CD14-positive monocyte (primary cell): Measurements from ENCODE around the gene MCF2L. TPM values are rescaled to one million over a fixed set of nuclear protein-coding genes. Genes with fewer than 3 reads are reported as not detected.

Experiments used
- DNase-seq, 3 donors: peaks; one replicate each; pipeline ENCODE4 v3.0.0-alpha.2; 2011 to 2022
- H2AFZ ChIP-seq: 2 replicates; pipeline ENCODE4 v1.6.0; 2012; ENCODE audit warnings: mild to moderate bottlenecking, low read depth, low read length, inconsistent platforms; ENCODE audit not compliant: insufficient read depth, poor library complexity, severe bottlenecking
- H3K27ac ChIP-seq, 2 donors: 1 replicate in 1 of 2; 2 replicates in 1 of 2; pipeline ENCODE4 v1.5.1; 2012 to 2013; ENCODE audit warnings: low read length in 2 of 2, control low read depth in 1 of 2, inconsistent platforms in 1 of 2, low read depth in 1 of 2, mild to moderate bottlenecking in 1 of 2
- H3K27me3 ChIP-seq, 2 donors: one replicate each; pipeline versions ENCODE4 v1.6.0 to v1.6.1; 2011 to 2013; ENCODE audit warnings: low read length in 2 of 2; ENCODE audit not compliant: control insufficient read depth in 2 of 2, insufficient read depth in 2 of 2
- H3K36me3 ChIP-seq, 2 donors: replicated peaks in 1 of 2; 1 replicate in 1 of 2; 2 replicates in 1 of 2; pipeline versions ENCODE4 v1.5.1 to v1.6.1; 2012 to 2013; ENCODE audit warnings: low read length in 2 of 2, control low read depth in 1 of 2, inconsistent platforms in 1 of 2, mild to moderate bottlenecking in 1 of 2; ENCODE audit not compliant: insufficient read depth in 2 of 2, control insufficient read depth in 1 of 2
- H3K4me1 ChIP-seq, 2 donors: 1 replicate in 1 of 2; 2 replicates in 1 of 2; pipeline versions ENCODE4 v1.5.1 to v1.6.1; 2012 to 2013; ENCODE audit warnings: low read length in 2 of 2, control low read depth in 1 of 2, inconsistent platforms in 1 of 2, mild to moderate bottlenecking in 1 of 2, moderate library complexity in 1 of 2; ENCODE audit not compliant: insufficient read depth in 2 of 2, control insufficient read depth in 1 of 2
- H3K4me2 ChIP-seq: replicated peaks from 2 replicates; pipeline ENCODE3; 2012; ENCODE audit warnings: low read length, moderate library complexity, mild to moderate bottlenecking; ENCODE audit not compliant: poor library complexity, severe bottlenecking; ENCODE audit errors: extremely low read depth
- H3K4me3 ChIP-seq, 3 experiments: fragments of 200-600 bp in 1 of 3; sonication (generic) in 1 of 3; replicated peaks in 1 of 3; 1 replicate in 2 of 3; 2 replicates in 1 of 3; pipeline ENCODE4 v1.5.1; 2011 to 2013; ENCODE audit warnings: low read length in 3 of 3, mild to moderate bottlenecking in 3 of 3, control low read depth in 2 of 3, low read depth in 2 of 3, inconsistent platforms in 1 of 3, moderate library complexity in 1 of 3
- H3K79me2 ChIP-seq: 2 replicates; pipeline ENCODE4 v1.6.0; 2012; ENCODE audit warnings: mild to moderate bottlenecking, control low read depth, inconsistent platforms, low read length, moderate library complexity; ENCODE audit not compliant: insufficient read depth
- H3K9ac ChIP-seq: 2 replicates; pipeline ENCODE4 v1.6.0; 2017; ENCODE audit warnings: low read length, mild to moderate bottlenecking; ENCODE audit not compliant: insufficient read depth, poor library complexity, severe bottlenecking
- H3K9me3 ChIP-seq, 2 donors: replicated peaks in 1 of 2; 1 replicate in 1 of 2; 2 replicates in 1 of 2; pipeline versions ENCODE4 v1.5.1 to v1.6.1; 2012 to 2013; ENCODE audit warnings: low read length in 2 of 2, control low read depth in 1 of 2; ENCODE audit not compliant: control insufficient read depth in 1 of 2, insufficient read depth in 1 of 2
- H4K20me1 ChIP-seq: 2 replicates; pipeline ENCODE4 v1.6.0; 2012; ENCODE audit warnings: mild to moderate bottlenecking, low read length, control low read depth, moderate library complexity; ENCODE audit not compliant: insufficient read depth
- H3K27ac Mint-ChIP-seq, 7 donors: one replicate each; pipeline ENCODE4 v1.8.0; 2020; ENCODE audit warnings: mild to moderate bottlenecking in 7 of 7, mixed read lengths in 7 of 7, moderate library complexity in 6 of 7, inconsistent platforms in 2 of 7
- H3K27me3 Mint-ChIP-seq, 3 donors: one replicate each; pipeline ENCODE4 v1.8.0; 2021 to 2022; ENCODE audit warnings: low read depth in 3 of 3, mild to moderate bottlenecking in 3 of 3, mixed read lengths in 3 of 3, moderate library complexity in 3 of 3, inconsistent platforms in 1 of 3
- H3K36me3 Mint-ChIP-seq, 2 donors: one replicate each; pipeline ENCODE4 v1.8.0; 2020; ENCODE audit warnings: mixed read lengths in 2 of 2, inconsistent platforms in 1 of 2, mild to moderate bottlenecking in 1 of 2
- H3K4me1 Mint-ChIP-seq: one replicate; pipeline ENCODE4 v1.8.0; 2020; ENCODE audit warnings: mild to moderate bottlenecking, mixed read lengths
- H3K4me3 Mint-ChIP-seq, 2 donors: one replicate each; pipeline ENCODE4 v1.8.0; 2020; ENCODE audit warnings: mild to moderate bottlenecking in 2 of 2, mixed read lengths in 2 of 2, moderate library complexity in 1 of 2
- H3K9me3 Mint-ChIP-seq, 7 donors: one replicate each; pipeline ENCODE4 v1.8.0; 2020 to 2022; ENCODE audit warnings: mixed read lengths in 7 of 7, mild to moderate bottlenecking in 6 of 7, moderate library complexity in 6 of 7, inconsistent platforms in 2 of 7
- CTCF ChIP-seq: fragments of 200-600 bp; IDR thresholded peaks from one replicate; pipeline ENCODE4 v1.8.0; 2022; ENCODE audit warnings: antibody characterized with exemption, mild to moderate bottlenecking
- WGBS: methylation state at CpG from one replicate; pipeline ENCODE4 v1.1.5; 2013; ENCODE audit warnings: missing lambda C conversion rate; ENCODE audit not compliant: insufficient coverage; 5-methylcytosine and 5-hydroxymethylcytosine counted together
- intact Hi-C, 2 donors: fragments of 100-400 bp; cut with micrococcal nuclease; formaldehyde crosslinking; loops; one replicate each; pipeline versions ENCODE4 v1.15.0 to v1.15.1; 2023
- polyA plus RNA-seq, 3 donors: library from polyadenylated mRNA; depleted of rRNA in 1 of 3; unstranded in 2 of 3; stranded (reverse) in 1 of 3; fragments of 300-500 nt in 2 of 3; fragments of >200 nt in 1 of 3; fragmentation: Illumina TruSeq in 2 of 3; gene quantifications; 1 replicate in 2 of 3; 2 replicates in 1 of 3; pipeline ENCODE4 v1.2.3, GENCODE V29; 2012 to 2021

MCF2L gene
- polyA plus RNA-seq, 3 donors, result not detected

- no peak for DNase-seq
- Histone ChIP-seq H3K36me3 (no peaks in the 10 kb centered on the region), H3K27me3 (no peaks in the 10 kb centered on the region), H3K9me3 (no peaks in the 10 kb centered on the region), H3K27ac (no peak overlapping the region), H3K4me1 (no peaks in the 10 kb centered on the region), H2AFZ (no peak overlapping the region), H3K4me3 (no peak overlapping the region), H3K9ac (no peak overlapping the region), H3K79me2 (no peaks in the 10 kb centered on the region), H4K20me1 (no peaks in the 10 kb centered on the region), H3K4me2 (no peak overlapping the region)
- H3K9me3 Mint-ChIP-seq, result no peaks in the 10 kb centered on the region
- H3K27me3 Mint-ChIP-seq, result peaks cover 0 to 7% (median 2%) of the 10 kb centered on the region in 3 donors
- TF ChIP-seq CTCF, result no peak
- H3K4me1 Mint-ChIP-seq, result no peaks in the 10 kb centered on the region
- no peak overlapping the region for H3K27ac Mint-ChIP-seq
- no peaks in the 10 kb centered on the region for H3K36me3 Mint-ChIP-seq
- WGBS, result 93% methylated on average over 15 of the region's 20 CpGs
- no peak overlapping the region for H3K4me3 Mint-ChIP-seq
- intact Hi-C loops, result no loop called here
Measured at GRCh38 chr13:113043001-113043630, 74.1 kb downstream of the MCF2L start.

GRCh38 chr13:113043931-113044330 lies 74.9 kb downstream of the MCF2L start:
- Mint-ChIP-seq H3K27me3 (peaks cover 0 to 5% (median 2%) of the 10 kb centered on the region in 3 donors), H3K27ac (no peak overlapping the region), H3K36me3 (no peaks in the 10 kb centered on the region), H3K4me1 (no peaks in the 10 kb centered on the region), H3K4me3 (no peak overlapping the region), H3K9me3 (no peaks in the 10 kb centered on the region)
- H3K4me2 ChIP-seq, result no peak overlapping the region
- no peak overlapping the region for H3K27ac ChIP-seq
- no peaks in the 10 kb centered on the region for H3K27me3 ChIP-seq
- TF ChIP-seq CTCF, result no peak
- H3K4me1 ChIP-seq, result no peaks in the 10 kb centered on the region
- DNase-seq, result no peak
- no peak overlapping the region for H3K9ac ChIP-seq
- no peak overlapping the region for H2AFZ ChIP-seq
- no peaks in the 10 kb centered on the region for H3K79me2 ChIP-seq
- WGBS, result 95% methylated on average over 13 of the region's 14 CpGs
- no peaks in the 10 kb centered on the region for H4K20me1 ChIP-seq
- H3K4me3 ChIP-seq, result no peak overlapping the region
- H3K36me3 ChIP-seq, result no peaks in the 10 kb centered on the region
- no peaks in the 10 kb centered on the region for H3K9me3 ChIP-seq
- intact Hi-C loops, result no loop called here
